ENCODE data around the gene RABL6. TPM values are rescaled to one million over a fixed set of nuclear protein-coding genes. Genes with fewer than 3 reads are reported as not detected.
A peak's percentile ranks its signal among the peaks of the same experiment; 100 is the strongest.
"Not testable (repeated sequence)": the region's sequence is repeated elsewhere in the genome, so short reads cannot be mapped to it uniquely, and the experiment has no call there.

RABL6 gene
- total and polyA plus RNA-seq, 8 donors = 50.7 to 119 (median 66.5) TPM

DNA sequence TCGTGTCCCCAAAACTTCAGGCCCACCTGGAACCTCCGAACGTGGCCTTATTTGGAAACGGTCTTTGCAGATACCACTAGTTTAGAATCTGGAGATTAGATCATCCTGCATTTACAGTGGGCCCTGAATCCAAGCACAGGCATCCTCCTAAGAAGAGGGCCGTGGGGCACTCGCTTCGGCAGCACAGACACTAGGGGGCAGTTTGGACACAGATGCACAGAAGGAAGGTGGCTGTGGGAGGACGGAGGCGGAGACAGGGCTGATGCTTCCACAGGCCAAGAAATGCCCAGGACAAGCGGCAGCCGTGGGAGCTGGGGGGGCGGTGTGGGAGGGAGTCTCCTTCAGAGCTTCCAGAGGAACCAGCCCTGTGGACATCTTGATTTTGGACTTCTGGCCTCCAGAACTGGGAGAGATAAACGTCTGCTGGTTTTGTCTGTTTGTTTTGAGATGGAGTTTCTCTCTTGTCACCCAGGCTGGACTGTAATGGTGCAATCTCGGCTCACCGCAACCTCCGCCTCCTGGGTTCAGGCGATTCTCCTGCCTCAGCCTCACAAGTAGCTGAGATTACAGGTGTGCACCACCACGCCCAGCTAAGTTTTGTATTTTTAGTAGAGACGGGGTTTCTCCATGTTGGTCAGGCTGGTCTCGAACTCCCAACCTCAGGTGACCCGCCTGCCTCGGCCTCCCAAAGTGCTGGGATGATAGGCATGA, 46.8 kb upstream of the RABL6 start:
- ATAC-seq = peak in 3 of 4 donors; percentile 58 to 72 (median 58)
- TF ChIP-seq, protein P1, sequence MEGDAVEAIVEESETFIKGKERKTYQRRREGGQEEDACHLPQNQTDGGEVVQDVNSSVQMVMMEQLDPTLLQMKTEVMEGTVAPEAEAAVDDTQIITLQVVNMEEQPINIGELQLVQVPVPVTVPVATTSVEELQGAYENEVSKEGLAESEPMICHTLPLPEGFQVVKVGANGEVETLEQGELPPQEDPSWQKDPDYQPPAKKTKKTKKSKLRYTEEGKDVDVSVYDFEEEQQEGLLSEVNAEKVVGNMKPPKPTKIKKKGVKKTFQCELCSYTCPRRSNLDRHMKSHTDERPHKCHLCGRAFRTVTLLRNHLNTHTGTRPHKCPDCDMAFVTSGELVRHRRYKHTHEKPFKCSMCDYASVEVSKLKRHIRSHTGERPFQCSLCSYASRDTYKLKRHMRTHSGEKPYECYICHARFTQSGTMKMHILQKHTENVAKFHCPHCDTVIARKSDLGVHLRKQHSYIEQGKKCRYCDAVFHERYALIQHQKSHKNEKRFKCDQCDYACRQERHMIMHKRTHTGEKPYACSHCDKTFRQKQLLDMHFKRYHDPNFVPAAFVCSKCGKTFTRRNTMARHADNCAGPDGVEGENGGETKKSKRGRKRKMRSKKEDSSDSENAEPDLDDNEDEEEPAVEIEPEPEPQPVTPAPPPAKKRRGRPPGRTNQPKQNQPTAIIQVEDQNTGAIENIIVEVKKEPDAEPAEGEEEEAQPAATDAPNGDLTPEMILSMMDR (IDR thresholded peaks at IDR 0.05) = peak in 1 of 4 donors; percentile 10
- H3K27ac ChIP-seq; intact Hi-C loops (cut with DNase I); H3K27me3 ChIP-seq; FAIRE-seq; H3K36me3 ChIP-seq; H3K4me1 ChIP-seq; H3K4me3 ChIP-seq; H3K9me3 ChIP-seq: not testable (repeated sequence)
- peak in 3 of 6 donors; percentile 51 to 68 (median 55) for DNase-seq
- 29 to 37% methylated on average over 22 of the region's 22 CpGs for WGBS, 2 donors

DNA sequence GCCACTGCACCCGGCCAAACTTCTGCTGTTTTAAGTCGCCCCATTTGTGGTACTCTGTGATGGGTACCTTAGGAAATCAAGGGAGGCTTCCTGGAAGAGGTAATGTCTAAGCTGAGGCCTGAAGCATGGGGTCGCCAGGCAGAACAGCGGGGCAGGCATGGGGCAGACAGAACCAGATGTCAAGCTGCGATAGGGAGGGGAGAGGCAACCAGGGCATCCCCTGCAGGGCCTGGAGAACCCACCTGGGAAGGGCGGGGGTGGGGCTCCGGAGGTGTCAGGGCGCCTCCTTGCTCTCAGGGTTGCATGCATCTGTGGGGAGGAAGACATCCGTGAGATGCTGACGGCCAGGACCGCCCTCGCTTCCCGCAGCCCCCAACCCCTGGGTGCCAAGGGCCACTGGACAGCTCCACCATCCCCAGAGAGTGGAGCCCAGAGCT, 46.2 kb upstream of the RABL6 start:
- intact Hi-C loops (cut with DNase I) = no loop called here
- no peaks in the 10 kb centered on the region for H3K9me3 ChIP-seq
- H3K36me3 ChIP-seq = no peaks in the 10 kb centered on the region
- H3K4me3 ChIP-seq = no peak overlapping the region
- FAIRE-seq (no peak), ATAC-seq (no peak), DNase-seq (peak in 1 of 6 donors; percentile 34)
- H3K27ac ChIP-seq = no peak overlapping the region
- no peaks in the 10 kb centered on the region for H3K27me3 ChIP-seq
- WGBS, 2 donors = 53 to 68% methylated on average over 11 to 13 of the region's 13 CpGs
- TF ChIP-seq, protein P1 (IDR thresholded peaks at IDR 0.05) = no peak
- no peaks in the 10 kb centered on the region for H3K4me1 ChIP-seq

DNA sequence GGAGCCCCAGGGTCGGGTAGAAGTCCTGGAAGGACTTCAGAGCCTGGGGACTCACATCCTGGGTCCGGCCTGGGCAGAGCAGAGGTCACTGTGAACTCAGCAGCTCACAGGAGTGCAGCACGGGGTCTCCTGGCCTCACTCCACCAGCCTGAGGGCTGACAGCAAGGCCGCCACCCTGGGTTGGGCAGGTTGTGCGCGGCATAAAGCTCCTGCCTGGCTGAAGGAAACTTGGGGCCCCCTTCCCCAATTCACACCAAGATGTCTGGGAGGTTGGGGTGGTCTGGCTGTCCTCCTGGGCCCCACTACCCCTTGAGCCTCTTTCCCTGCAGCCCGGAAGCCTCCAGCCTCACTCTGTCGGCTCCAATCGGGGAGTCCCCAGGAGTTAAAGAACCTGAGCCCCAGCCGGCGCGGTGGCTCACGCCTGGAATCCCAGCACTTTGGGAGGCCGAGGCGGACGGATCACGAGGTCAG, 45.5 kb upstream of the RABL6 start:
- WGBS, 2 donors = 68 to 86% methylated on average over 13 to 17 of the region's 17 CpGs
- H3K36me3 ChIP-seq = no peaks in the 10 kb centered on the region
- no peaks in the 10 kb centered on the region for H3K4me1 ChIP-seq
- intact Hi-C loops (cut with DNase I) = no loop called here
- ATAC-seq (no peak), DNase-seq (peak in 1 of 6 donors; percentile 30), FAIRE-seq (no peak)
- no peaks in the 10 kb centered on the region for H3K9me3 ChIP-seq
- no peak overlapping the region for H3K27ac ChIP-seq
- H3K27me3 ChIP-seq = no peaks in the 10 kb centered on the region
- TF ChIP-seq, protein P1 (IDR thresholded peaks at IDR 0.05) = no peak
- H3K4me3 ChIP-seq = no peak overlapping the region

DNA sequence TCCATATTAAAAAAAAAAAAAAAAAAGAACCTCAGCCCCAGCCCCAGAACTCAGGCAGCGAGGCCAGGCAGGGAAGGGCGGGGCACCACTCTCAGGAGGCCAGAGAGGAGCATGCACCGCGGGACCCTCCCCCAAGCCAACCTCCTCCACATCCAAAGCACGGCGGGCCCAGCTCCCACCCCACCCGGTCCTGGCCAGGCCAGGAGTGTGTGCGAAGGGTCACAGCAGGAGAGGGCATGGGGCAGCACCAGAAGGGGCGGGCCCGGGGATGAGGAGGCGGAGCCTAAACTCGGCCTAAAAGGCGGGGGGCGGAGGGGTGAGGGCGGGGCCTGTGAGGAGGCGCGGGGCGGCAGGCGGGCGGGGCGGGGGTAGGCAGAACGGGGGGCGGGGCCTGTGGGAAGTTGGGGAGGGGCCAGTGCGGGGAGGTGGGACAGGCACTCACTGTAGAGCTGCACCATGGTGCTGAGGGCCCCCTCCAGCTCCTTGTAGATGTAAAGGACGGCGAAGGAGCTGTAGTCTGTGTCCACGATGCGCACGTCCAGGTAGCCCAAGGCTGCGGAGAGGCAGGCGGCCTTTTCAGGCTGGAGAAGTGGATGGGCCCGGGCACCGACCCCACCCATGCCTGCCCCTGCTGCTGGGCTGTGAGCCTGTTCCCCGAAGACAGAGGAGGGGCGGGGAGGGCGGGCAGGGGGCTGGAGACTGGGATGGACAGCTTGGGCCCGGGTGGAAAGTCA, 44.7 kb upstream of the RABL6 start:
- Histone ChIP-seq H3K36me3 (no peaks in the 10 kb centered on the region), H3K27ac (no peak overlapping the region), H3K4me3 (no peak overlapping the region), H3K9me3 (no peaks in the 10 kb centered on the region), H3K27me3 (no peaks in the 10 kb centered on the region), H3K4me1 (no peaks in the 10 kb centered on the region)
- WGBS, 2 donors = 29 to 36% methylated on average over 25 to 36 of the region's 37 CpGs
- ATAC-seq (peak in 1 of 4 donors; percentile 40), DNase-seq (peak in 2 of 6 donors; percentile 55 to 58), FAIRE-seq (no peak)
- TF ChIP-seq, protein P1 (IDR thresholded peaks at IDR 0.05) = no peak
- intact Hi-C loops (cut with DNase I) = no loop called here
